ENCODE measurements around the gene GALM.
"Not testable (repeated sequence)": the region's sequence is repeated elsewhere in the genome, so short reads cannot be mapped to it uniquely, and the experiment has no call there.

The GALM gene

GRCh38 chr2:38682008-38682575 lies 16.2 kb downstream of the GALM start:
- DNase-seq (ENCODE audit: low read depth): no peak

GRCh38 chr2:38682620-38683019 lies 16.7 kb downstream of the GALM start:
- not testable (repeated sequence) for DNase-seq (ENCODE audit: low read depth)

DNA sequence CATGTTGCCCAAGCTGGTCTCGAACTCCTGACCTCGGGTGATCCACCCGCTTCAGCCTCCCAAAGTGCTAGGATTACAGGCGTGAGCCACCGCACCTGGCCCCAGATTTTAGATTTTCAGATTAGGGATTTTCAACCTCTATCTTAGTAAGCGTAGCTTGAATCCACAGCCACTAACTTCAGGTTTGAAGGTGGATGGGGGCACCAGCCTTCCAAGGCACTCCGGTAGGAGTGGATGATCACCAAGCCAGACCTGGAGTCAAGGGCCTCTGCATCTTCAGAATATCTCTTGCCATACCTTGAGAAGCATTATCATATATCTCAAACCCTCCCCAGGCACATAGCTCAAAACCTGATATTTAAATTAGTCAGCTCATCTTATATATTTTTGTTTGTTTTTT lies 17.9 kb downstream of the GALM start:
- DNase-seq (ENCODE audit: low read depth): no peak

DNA sequence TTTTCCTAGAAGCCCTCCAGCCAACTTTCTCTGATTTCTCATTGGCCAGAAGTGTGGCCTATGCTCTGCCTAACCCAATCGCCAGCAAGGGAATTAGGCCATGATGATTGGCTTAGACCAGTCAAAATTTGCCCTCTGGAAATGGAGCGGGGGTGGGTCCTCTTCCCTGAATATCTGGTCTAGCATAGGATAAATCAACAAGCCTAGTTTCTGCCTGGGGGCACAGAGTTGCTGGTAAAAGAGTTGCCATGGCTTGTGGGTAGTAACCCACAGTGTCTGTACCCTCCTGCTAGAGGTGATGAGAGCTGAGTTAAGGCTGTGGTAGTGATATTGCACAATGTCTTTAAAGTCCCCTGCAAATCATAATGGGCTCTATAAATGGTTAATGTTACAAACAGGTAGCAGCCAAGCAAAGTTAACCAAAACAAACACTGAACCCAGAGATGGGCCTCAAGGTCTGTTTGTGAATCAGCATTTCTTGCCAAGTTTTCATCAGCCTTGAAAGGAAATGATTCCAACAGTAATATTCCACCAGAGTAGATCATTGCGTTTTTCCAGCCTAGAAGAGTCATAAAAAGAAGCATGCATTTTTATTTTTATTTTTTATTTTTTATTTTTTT lies 19.3 kb downstream of the GALM start:
- no peak for DNase-seq (ENCODE audit: low read depth)

DNA sequence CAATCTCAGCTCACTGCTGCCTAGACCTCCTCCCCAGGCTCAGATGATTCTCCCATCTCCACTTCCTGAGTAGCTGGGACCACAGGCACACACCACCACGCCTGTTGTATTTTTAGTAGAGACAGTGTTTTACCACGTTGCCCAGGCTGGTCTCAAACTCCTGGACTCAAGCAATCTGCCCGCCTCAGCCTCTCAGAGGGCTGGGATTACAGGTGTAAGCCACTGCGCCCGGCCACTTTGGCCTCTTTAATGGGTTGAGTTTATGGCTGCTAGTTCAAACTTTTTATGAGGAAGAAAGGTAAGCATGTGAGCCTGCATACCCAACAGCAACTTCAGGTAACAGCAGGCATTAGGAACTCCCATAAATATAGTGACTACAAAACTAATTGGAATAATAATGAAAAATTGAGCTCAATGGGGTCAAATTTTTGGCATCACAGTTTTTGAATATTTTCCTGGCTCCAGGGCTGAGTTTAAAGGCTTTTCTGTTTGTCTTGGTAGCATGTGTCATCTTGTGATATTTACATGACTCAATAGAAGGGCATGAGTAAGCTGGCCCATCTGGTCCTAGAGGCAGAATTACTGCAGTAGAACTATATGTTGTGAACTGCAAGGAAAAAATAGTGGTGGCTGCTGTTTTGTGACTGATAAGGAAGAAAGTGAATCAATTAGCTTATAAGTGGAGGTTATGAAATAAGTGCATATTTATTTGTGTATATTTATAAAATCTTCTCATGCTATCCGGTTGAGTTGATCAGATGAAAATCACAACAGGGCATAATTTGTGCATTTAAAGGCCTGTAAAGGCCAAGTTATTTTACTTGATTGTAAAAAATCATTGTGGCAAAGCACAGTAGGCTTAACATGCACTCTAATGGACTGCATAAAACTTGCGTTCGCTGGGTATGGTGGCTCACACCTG lies 24.8 kb downstream of the GALM start:
- DNase-seq (ENCODE audit: low read depth): no peak

DNA sequence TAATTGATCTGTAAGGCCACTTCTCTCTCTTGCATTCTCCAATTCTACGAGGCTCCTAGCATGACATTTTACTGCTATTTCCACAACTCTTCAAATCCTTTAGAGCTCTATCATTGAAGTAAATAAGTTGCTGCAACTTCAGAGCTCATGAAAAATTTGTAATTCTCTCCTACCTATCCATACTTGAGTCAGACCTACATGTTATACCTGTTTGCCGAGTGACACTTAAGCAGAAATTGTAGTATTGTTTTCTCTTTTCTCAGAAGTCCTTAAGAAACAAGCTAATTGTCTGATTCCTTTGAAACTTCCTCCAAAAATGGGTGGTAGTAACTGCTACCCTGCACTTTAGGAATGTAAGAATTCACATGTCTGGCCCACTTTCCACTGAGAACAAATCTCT lies 26.1 kb downstream of the GALM start:
- DNase-seq (ENCODE audit: low read depth): no peak

GRCh38 chr2:38692636-38693318 lies 26.9 kb downstream of the GALM start:
- DNase-seq (ENCODE audit: low read depth): no peak

GRCh38 chr2:38697116-38697840 lies 31.4 kb downstream of the GALM start:
- DNase-seq (ENCODE audit: low read depth): no peak

GRCh38 chr2:38698467-38699003 lies 32.6 kb downstream of the GALM start:
- no peak for DNase-seq (ENCODE audit: low read depth)

DNA sequence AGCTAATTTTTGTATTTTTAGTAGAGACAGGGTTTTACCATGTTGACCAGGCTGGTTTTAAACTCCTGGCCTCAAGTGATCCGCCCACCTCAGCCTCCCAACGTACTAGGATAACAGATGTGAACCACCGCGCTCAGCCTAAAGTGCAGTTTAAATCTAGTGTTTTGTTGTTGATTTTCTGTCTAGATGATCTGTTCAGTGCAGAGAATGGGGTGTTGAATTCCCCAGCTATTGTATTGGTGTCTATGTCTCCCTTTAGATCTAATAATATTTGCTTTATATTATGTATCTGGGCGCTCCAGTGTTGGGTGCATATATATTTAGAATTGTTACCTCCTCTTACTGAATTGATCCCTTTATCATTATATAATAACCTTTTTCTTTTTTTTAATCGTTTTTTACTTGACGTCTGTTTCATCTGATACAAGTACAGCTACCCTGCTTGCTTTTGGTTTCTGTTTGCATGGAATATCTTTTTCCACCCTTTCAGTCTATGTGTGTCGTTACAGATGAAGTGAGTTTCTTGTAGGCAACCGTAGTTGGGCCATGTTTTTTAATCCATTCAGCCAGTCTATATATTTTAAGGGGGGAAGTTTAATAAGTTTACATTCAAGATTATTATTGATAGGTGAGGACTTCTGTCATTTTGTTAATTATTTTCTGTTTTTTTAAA lies 34.3 kb downstream of the GALM start:
- no peak for DNase-seq (ENCODE audit: low read depth)

- no peak for DNase-seq (ENCODE audit: low read depth)
These were observed 35.1 kb downstream of the GALM start for GRCh38 chr2:38700881-38701458.

DNA sequence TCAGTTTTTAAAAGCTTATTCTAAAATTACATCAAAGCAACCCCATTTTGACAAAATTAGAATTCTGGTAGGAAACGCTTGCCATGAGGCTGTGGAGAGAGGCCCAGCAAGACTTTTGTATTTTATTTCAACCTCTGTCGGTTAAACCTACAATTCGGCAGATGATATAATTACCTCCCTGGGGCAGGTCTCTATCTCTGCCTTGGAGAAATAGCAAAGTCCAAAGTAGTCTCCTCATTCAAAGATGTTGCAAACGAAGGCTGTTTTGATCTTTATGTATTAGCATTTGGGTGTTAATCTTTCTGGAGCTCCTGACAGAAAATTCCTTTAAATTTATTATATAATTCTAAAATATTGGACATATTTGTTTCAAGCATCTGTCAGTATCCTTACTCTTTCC lies 35.6 kb downstream of the GALM start:
- no peak for DNase-seq (ENCODE audit: low read depth)

DNA sequence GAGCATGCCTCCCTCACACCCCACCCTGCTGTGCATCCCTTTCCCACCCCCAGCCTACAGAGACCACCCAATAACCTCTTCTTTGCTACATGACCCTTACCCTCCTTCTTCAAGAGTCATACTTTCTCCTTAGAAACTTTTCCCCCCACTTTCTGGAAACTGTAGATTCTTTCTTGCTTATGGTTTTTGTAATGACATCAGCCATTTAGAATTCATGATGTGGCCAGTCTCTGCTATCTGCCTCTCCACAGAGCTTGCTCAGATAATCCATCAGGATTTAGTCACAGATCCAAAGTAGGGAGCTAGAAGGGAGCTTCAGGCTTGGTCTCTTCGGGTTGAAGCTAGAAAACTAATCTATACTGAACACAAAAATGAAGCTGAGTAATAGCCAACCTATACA lies 36.5 kb downstream of the GALM start:
- DNase-seq (ENCODE audit: low read depth): no peak

- DNase-seq (ENCODE audit: low read depth): not testable (repeated sequence)
These were observed 37.4 kb downstream of the GALM start for GRCh38 chr2:38703336-38703735.

DNA sequence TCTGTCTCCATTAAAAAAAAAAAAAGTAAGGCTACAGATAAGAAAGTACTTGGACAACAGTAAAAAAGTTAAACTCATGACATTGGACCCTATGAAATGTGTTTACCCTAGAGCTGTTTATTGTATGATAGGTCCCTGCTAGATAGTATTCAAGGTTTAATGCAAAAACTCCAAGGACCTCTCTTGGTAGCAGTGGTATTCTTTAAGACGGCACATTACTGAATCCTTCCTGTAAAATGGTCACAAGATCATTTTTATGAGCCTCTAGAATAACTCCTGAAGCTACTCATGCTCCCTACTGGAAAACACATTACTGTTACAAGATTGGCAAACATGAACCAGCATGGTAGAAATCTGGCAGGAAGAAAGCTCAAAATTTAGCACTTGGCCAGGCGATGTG lies 38.8 kb downstream of the GALM start:
- no peak for DNase-seq (ENCODE audit: low read depth)

DNA sequence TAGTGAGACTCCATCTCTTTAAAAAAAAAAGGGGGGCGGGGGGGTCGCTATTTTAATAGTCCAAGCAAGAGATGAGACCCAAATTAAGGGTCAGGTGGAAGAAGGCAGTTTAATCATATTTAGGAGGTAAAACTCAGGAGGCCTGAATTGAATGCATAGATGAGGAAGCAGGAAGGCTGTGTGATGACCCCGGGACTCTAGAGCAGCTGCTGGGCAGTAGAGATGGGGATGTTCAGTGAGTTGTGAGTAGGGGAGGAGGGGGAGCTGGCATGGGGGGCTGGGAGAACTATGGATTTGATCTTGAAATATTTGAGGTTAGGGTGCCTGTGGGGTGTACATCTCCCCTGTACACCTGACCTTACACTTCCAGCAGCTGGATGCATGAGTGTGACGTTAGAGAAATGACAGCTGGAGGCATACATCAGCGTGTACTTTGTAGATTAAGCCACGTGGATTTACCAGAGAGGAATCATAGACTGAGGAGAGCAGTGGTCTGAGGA lies 41.0 kb downstream of the GALM start:
- DNase-seq (ENCODE audit: low read depth): no peak

- DNase-seq (ENCODE audit: low read depth): not testable (repeated sequence)
These were observed 42.6 kb downstream of the GALM start for GRCh38 chr2:38708491-38708890.

DNA sequence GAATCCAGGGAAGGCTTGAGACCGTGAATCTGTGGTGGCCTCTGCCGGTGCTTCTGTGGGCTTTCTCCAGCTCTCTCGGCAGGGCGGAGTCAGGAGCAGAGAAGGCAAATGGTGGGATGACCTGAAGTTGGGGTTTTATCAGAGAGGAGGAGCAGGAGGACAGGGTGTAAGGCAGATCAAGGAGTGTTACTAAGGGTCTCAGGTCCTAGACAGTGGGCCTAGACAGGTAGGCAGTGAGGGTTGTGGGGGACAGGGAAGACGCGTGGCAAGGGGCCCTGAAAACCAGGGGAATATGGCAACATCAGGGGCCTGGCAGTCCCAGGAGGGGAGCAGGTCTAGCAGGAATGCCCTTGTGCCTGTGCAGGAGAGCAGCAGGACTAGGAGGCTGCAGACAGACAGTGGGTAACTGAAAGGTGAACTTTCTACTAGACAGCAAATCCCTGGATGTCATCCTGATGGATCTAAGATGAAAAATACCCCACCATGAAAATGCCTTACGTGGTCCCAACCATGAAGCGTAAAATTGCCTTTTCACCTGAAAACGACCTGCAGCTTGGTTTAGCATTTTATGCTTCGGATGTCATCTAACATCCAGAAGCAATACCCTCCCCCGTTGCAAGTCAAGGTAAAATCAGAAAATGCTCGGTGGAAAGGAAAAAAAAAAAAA lies 43.1 kb downstream of the GALM start:
- DNase-seq (ENCODE audit: low read depth): no peak

DNA sequence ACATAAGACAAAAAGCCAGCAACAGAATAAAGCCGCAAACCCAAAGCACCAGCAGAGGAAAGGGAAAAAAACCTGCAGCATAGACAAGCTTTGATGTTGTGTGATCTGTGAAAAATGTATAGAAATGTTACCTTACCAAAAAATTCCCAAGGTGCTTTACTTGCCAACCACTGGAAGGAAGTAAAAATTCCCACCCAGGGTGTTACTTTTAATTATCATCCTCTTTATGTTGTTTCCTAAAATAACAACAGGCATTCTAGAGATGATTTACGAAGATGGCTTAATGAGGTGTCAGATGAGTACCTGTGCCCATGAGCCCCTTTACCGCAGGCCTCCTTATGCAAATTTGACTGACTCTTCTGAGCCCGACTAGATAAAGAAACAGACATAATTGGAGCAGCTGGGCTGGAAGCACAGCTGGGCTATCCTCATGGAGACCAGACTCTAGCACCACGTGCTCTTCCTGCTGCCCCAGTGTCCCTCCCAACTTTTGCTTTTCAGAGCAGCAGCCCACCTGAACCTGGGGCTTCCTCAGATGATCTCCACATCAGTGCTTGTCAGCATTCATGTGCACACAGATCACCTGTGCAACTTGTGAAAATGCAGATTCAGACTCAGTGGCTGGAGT lies 43.8 kb downstream of the GALM start:
- DNase-seq (ENCODE audit: low read depth): no peak

Data from CMK (cell line).